ENCODE results near the gene ZNF562. TPM values are rescaled to one million over a fixed set of nuclear protein-coding genes. Genes with fewer than 3 reads are reported as not detected.
"Not testable (repeated sequence)": the region's sequence is repeated elsewhere in the genome, so short reads cannot be mapped to it uniquely, and the experiment has no call there.

Gene ZNF562
- total RNA-seq (2014; rRNA removed; shearing (Covaris generic)): 25.3 and 26.6 TPM in 2 replicates
- polyA plus RNA-seq (2015; cell fraction: cytosol; rRNA removed): 8.2 and 9.3 TPM in 2 replicates
- 19.3 and 23.0 TPM in 2 replicates for polyA plus RNA-seq (2015; cell fraction: nucleus; rRNA removed)

DNA sequence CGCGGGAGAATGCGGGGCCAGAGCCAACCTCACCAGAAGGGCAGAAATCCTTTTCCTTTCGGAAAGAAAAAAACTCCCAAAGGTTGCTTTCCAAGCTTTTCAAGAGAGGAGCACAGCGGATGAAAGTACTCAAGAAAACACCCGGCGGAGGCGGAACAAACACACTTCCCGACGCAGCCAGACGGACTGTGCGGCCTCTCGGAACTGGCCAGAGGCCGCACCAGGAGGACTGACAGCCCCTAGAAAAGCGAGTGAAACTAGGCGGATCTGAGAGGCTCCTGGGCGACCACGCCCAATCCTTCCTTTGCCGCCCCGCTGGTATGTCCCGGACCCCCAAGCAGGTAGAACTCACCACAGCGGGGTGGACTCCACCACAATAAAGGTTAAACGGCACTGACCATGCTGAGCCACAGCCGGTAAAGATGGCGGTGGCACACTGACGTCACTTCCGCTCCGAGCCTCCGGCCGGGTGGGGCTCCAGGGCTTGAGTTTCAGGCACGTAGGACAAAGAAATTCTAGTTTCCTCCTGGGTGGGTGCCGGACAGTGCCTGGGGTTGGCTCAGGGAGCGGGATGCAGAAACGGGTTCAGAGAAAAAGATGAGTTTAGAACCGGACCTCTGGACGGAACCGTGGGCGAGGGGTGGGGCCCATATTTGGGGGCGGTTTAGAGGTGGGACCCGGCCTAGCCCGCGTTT lies at the start of gene ZNF562:
TSS of gene ZNF562 (minus strand) at position 438 of the 695 bp plus-strand sequence. CDS start 14,356 bp downstream, outside the sequence.
- DNase-seq (ENCODE audit: low read depth): peak; percentile 82

DNA sequence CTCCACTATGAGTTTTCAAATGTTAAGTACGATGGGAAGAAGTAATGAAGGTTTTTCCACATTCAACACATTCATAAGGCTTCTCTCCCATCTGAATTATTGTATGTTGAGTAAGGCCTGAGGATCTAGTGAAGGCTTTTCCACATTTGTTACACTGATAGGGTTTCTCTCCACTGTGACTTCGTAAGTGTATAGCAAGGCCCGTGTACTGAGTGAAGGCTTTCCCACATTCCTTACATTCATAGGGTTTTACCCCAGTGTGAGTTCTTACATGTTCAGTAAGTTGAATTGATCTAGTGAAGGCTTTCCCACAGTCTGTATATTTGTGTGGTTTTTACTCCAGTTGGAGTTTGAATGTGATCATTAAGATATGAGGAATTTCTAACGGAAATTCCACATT lies 49.3 kb upstream of the ZNF562 start:
- DNase-seq (ENCODE audit: low read depth): no peak

DNA sequence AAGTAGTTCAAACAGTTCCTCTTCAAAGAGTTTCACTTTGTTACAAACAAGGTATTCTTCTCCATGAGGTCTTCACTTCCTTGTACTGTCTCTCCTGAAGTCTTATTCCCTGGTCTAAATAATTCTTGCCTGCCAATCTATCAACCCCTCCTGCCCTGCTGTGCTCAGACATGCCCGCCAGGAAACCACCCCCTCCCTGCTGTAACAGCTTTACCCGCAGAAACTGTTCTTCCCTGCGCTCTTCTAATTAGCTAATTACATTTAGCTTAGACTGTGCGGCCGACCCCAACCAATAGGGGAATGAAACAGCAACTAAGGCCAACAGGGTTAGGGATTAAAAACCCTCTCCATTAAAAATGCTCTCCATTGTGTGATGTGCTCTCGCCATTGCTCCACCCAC lies 47.0 kb upstream of the ZNF562 start:
- DNase-seq (ENCODE audit: low read depth): no peak

DNA sequence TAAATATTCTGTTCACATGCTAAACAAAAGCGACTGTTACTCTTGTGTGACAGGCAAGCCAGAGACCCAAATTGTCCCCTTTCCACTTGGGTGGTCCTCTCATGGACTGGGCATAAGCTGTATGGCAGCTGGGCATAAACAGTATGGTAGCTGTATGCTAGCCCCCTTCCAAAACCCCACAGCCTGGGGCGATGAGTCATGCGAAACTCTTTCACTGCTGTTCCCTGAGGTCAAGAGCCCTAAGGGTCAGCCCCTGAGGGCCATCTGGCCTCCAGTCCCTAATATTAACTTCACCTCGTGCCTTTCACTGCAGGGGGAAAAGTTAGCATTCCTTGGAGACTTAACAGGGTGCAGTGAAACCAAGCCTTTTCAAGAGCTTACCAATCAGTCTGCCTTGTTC lies 45.6 kb upstream of the ZNF562 start:
- no peak for DNase-seq (ENCODE audit: low read depth)

DNA sequence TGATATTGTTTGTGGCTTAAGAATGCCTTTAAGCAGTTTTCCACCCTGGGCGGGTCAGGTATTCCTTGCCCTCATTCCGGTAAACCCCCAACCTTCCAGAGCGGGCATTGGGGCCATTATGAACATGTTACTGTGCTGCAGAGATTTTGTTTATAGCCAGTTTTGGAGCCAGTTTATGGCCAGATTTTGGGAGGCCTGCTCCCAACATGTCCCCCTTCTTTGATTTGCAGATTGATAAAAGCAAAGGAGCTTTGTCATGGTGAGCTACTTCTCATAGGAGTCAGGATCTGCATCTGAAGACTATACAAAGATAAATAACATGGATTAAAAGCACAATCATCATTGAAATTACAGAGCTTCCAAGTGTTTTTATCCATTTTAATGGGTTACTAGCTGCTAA lies 36.9 kb upstream of the ZNF562 start:
- no peak for DNase-seq (ENCODE audit: low read depth)

DNA sequence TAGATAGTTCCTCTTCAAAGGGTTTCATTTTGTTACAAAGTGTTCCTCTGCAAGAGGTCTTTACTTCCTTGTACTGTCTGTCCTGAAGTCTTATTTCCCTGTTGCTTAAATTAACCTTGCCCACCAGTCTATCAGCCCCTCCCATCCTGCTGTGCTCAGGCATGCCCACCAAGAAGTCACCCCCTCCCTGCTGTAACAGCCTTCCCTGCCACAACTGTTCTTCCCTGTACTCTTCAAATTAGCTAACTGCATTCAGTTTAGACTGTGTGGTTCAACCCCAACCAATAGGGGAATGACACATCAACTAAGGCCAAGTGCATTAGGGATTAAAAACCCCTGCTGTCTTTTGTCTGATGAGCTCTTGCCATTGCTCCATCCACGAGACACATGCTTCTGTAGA lies 34.4 kb upstream of the ZNF562 start:
- no peak for DNase-seq (ENCODE audit: low read depth)

DNA sequence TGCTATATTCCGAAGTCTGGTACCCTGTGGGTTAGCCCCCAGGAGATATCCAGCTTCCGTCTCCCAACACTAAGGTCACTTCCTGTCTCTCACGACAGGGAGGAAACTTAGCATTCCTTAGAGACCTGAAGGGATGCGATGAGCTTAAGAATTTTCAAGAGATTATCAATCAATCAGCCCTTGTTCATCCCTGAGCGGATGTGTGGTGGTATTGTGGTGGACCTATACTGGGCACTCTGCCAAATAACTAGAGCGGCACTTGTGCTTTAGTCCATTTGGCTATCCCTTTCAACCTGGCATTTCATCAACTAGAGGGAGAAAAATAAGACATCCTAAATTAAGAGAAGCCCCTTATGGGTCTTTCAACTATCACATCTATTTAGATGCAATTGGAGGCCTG lies 30.9 kb upstream of the ZNF562 start:
- DNase-seq (ENCODE audit: low read depth): peak; percentile 31

DNA sequence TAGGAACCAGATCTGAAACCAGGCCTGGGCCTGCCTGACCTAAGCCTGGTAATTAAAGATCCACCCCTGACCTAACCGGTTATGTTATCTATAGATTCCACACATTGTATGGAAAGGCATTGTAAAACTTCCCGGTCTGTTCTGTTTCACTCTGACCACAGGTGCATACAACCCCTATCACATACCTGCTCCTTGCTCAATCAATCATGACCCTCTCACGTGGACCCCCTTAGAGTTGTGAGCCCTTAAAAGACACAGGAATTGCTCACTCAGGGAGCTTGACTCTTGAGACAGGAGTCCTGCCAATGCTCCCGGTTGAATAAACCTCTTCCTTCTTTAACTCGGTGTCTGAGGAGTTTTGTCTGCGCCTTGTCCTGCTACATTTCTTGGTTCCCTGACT lies 27.3 kb upstream of the ZNF562 start:
- DNase-seq (ENCODE audit: low read depth): no peak

DNA sequence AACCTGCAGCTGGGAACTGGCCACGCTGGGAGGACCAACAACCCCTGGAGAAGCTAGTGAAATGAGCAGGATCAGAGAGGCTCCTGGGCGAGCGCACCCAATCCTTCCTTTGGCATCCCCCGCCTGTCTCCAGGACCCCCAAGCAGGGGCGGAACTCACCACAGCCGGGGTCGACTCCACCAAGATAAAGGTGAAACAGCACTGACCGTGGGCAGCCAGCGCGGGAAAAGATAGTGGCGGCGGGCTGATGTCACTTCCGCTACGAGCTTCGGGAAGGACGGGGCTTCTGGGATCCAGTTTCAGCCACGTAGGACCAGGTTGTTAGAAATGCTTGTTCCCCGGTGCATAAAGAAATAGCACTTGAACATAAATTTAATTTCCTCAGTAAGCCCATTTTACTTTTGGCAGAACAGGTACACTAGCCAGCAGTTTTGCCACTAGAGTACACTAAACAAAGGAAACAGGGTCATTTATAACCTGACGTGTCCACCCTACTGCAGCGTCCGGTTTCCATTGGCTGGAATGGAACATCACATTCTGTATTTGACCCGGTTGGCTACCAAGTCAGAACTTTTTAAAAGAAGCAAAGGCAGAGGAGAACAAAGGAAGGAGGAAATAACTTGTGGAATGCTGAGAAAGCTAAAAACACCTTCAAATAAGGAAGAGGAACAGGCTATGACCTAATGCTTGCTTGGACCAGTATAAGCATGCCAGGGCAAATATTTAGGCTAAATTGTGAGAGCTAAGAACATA lies 25.5 kb upstream of the ZNF562 start:
- DNase-seq (ENCODE audit: low read depth): peak; percentile 47

DNA sequence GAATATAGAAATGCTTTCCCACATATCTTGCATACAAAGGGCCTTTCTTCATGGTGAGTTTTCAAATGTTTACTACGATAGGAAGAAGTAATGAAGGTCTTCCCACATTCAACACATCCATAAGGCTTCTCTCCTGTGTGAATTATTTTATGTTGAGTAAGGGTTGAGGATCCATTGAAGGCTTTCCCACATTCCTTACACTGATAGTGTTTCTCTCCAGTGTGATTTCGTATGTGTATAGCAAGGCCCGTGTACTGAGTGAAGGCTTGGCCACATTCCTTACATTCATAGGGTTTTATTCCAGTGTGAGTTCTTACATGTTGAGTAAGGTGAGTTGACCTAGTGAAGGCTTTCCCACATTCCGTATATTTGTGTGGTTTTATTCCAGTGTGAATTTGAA lies 15.4 kb upstream of the ZNF562 start:
- DNase-seq (ENCODE audit: low read depth): not testable (repeated sequence)

DNA sequence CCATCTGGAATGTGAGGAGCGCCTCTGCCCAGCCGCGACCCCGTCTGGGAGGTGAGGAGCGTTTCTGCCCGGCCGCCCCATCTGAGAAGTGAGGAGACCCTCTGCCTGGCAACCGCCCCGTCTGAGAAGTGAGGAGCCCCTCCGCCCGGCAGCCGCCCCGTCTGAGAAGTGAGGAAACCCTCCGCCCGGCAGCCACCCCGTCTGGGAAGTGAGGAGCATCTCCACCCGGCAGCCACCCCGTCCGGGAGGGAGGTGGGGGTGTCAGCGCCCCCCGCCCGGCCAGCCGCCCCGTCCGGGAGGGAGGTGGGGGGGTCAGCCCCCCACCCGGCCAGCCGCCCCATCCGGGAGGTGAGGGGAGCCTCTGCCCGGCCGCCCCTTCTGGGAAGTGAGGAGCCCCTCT lies 5.1 kb upstream of the ZNF562 start:
- not testable (repeated sequence) for DNase-seq (ENCODE audit: low read depth)

DNA sequence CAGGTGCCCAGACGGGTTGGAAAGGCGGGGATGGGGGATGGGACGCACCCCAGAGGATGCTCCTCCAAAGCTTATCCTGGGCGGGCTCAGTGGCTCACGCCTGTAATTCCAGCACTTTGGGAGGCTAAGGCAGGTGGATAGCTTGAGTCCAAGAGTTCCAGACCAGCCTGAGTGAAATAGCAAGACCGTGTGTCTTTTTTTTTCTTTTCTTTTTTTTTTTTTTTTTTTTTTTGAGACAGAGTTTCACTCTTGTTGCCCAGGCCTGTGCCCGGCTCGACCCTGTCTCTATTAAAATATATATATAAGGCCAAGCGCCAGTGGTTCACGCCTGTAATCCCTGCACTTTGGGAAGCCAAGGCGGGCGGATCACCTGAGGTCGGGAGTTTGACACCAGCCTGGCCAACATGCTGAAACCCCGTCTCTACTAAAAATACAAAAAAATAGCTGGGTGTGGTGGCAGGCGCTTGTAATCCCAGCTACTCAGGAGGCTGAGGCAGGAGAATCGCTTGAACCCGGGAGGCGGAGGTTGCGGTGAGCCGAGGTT lies 530 bp upstream of the ZNF562 start:
- DNase-seq (ENCODE audit: low read depth): not testable (repeated sequence)

DNA sequence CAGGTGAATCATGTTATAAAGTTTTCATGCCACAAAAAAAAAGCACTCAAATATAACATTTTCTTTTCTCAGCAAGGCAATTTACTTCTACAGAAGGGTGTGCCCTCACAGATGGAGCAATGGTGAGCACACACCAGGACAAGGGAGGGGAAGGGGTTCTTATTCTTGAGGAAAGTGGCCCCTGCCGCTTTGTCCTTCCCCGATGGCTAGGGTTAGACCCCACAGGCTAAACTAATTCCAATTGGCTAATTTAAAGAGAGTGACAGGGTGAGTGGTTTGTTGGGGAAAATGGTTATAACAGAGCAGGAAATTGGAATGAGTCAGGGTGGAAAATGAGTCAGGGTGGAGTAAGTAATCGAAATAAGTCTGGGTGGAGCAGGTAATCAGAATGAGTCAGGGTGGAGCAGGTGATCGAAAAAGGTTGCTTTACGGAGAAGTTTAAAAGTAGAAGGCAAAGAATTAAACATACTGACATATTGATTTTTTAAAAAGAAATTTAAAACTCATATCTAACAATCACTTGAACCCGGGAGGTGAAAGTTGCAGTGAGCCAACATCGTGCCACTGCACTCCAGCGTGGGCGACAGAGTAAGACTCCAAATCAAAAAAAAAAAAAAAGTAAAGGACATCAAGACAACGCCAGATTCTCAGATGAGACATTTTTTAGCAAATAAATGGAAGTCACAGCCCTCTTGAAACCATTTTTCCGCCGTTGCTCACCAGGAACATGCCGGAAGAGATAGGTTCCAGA lies 813 bp downstream of the ZNF562 start:
- DNase-seq (ENCODE audit: low read depth): peak; percentile 79

DNA sequence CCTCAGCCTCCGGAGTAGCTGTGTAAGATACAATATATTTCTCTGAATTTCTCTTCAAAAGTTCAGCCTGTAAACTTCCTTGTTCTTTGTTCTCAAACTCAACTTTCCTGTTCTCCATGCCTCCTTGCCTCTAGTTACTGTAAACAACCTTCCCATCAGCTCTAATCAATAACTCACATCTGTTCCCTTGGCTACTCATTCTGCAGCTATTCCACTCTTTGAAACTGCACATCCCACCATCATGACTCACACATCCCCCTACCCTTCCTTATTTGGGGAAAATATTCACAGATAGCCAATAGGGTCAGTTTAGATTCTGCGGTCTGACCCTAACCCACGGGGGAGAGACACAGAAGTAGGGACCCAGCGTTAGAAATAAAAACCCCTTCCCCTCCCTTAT lies 2.0 kb downstream of the ZNF562 start:
- no peak for DNase-seq (ENCODE audit: low read depth)

DNA sequence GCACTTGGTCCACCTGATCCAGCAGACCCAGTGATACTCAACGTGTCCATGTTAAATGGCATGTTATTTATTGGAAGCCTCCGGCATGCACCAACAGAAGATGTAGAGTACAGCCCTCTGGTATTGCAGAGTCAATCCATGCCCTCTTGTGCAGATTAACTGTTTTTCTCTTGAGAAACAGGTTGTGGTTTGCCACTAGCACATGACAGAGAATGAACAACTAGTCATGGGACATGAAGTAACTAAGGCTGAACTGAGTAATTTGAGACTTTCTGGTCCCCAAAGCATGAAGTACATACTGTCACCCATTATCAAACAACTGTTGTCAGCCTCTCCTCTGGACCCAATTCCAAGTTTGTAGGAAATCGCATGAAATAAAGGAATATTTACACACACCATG lies 3.2 kb downstream of the ZNF562 start:
- no peak for DNase-seq (ENCODE audit: low read depth)

DNA sequence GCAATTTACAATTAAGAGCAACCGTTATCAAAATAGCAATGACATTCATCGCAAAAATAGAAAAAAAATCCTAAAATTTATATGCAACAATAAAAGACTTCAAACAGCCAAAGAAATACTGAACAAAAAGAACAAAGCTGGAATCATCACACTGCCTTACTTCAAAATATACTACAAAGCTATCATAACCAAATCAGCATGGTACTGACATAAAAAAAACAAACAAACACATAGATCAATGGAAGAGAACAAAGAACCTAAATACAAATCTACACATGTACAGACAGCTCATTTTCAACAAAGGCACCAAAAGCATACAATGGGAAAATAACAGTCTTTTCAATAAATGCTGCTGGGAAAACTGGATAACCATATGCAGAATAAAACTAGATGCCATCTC lies 6.4 kb downstream of the ZNF562 start:
- DNase-seq (ENCODE audit: low read depth): no peak

DNA sequence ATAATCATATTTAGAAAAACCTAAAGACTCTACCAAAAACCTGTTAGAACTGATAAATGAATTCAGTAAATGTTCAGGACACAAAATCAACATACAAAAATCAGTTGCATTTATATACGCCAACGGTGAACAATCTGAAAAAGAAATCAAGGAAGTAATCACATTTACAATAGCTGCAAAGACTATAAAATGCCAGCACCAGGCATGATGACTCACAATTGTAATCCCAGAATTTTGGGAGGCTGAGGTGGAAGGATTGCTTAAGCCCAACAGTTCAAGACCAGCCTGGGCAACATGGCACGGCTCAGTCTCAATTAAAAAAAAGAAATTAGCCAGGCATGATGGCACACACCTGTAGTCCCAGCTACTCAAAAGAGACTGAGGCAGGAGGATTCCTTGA lies 7.0 kb downstream of the ZNF562 start:
- DNase-seq (ENCODE audit: low read depth): no peak

DNA sequence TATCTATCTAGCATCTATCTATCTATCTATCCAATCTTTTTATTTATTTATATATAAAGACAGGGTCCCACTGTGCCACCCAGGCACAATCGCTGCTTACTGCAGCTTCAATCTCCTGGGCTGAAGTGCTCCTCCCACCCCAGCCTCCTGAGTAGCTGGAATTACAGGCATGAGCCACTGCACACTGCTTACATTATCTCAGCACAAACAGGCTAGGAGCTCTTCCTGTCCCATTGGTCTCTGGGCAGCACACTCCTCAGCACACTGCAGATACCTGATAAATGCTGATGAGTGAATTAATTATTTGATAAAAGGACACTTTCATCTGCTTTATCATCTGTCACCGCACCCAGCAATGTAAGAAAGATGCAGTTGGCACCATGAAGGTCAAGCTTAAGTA lies 16.1 kb downstream of the ZNF562 start:
- no peak for DNase-seq (ENCODE audit: low read depth)

DNA sequence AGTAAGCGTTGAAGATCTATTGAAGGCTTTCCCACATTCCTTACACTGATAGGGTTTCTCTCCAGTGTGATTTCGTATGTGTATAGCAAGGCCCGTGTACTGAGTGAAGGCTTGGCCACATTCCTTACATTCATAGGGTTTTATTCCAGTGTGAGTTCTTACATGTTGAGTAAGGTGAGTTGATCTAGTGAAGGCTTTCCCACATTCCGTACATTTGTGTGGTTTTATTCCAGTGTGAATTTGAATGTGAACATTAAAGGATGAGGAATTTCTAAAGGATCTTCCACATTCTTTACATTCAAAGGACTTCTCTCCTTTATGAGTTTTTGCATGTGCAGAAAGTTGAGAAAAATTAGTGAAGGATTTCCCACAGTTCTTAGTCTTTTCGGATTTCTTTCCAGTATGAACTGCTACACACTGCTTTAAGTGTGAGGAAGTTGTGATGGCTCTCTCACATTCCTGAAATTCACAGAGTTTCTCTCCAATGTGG lies 21.8 kb downstream of the ZNF562 start:
- not testable (repeated sequence) for DNase-seq (ENCODE audit: low read depth)

DNA sequence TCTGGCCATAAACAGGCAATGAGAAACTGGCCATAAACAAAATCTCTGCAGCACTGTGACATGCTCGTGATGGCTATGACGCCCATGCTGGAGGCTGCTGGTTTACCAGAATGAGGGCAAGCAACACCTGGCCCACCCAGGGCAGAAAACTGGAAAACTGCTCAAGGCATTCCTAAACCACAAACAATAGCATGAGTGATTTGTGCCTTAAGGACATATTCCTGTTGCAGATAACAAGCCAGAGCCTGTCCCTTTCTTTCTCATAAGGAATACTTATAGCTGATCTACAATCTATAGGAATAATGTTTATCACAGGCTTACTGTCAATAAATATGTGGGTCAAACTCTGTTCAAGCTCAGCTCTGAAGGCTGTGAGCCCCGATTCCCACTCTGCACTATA lies 23.4 kb downstream of the ZNF562 start:
- not testable (repeated sequence) for DNase-seq (ENCODE audit: low read depth)

DNA sequence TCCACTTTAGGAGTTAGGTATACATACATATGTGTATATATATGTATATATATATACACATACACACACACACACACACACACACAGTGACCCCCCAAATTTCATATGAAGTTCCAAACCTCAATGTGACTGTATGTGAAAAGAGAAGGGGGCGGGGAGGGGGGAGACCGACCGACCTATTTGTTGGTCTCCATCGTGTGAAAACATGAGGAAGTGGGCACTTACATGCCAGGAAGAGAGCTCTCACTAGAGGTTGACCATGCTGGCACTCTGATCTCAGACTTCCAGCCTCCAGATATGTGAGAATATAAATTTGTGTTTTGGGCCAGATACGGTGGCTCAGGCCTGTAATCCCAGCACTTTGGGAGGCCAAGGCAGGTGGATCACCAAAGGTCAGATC lies 24.6 kb downstream of the ZNF562 start:
- no peak for DNase-seq (ENCODE audit: low read depth)

DNA sequence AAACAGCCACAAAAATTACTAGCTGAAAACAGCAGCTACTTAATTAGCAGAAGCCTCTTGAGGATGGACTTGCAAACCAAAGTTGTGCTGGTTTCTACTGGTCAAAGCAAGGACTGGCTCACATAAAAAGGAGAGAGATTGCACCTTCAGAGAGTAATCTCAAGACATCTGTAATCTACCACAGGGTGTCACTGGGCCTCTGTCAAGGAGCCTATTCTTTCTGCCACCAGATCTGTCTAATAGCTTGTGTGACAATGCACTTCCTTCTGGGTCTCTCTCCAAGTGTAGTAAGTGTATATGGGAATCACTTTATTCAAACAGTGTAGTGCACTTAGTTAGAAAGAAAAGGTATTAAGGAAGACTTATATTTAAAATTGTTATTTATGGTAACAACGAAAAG lies 29.4 kb downstream of the ZNF562 start:
- DNase-seq (ENCODE audit: low read depth): no peak
